Neural progenitor cell (in vitro differentiated cells): Measurements from ENCODE around the gene TMPRSS6.

Experiments
- CTCF ChIP-seq: fragments of 200-600 bp; sonication (generic); IDR thresholded peaks from 2 replicates; pipeline ENCODE4 v1.5.1; 2017; ENCODE audit warnings: antibody characterized with exemption, mild to moderate bottlenecking
- EZH2 ChIP-seq: fragments of 200-600 bp; sonication (generic); IDR thresholded peaks from 2 replicates; pipeline ENCODE4 v1.6.1; 2017; ENCODE audit warnings: antibody characterized with exemption, mild to moderate bottlenecking, moderate library complexity
- EZH2phosphoT487 ChIP-seq: fragments of 200-600 bp; sonication (generic); IDR thresholded peaks from 2 replicates; pipeline ENCODE4 v1.6.1; 2017; ENCODE audit warnings: antibody characterized with exemption

GRCh38 chr22:37095113-37095512 is 14.4 kb downstream of the TMPRSS6 start:
- no peak for TF ChIP-seq CTCF
- no peak for TF ChIP-seq EZH2phosphoT487
- TF ChIP-seq EZH2: no peak
